Islet of Langerhans (tissue), 1 donor: Measurements from ENCODE around the gene EXT2.

Experiments used
- FAIRE-seq: peaks from one replicate; lab custom pipeline; 2011; peaks lifted over from hg19 to GRCh38; lab: Jason Lieb, UNC

EXT2 gene

DNA sequence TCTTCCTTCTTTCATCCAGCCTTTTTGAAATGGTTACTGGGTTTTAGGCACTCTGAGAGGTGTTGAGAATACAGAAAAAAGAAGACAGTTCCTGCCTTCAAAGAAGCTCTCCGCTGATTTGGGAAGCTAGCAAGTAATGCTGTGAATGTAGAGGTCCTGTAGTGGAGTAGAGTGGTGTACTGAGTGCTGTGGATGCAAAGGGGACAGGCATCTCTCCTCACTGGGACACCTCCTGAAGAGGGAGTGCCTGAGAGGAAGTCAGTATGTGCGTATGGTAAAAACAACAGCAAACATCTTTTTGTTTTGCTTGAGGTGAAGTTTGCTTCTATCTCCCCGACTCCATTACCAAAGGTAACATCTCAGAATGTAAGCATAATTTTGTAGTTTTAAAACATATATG lies 77.5 kb downstream of the EXT2 start:
- FAIRE-seq, result no peak

DNA sequence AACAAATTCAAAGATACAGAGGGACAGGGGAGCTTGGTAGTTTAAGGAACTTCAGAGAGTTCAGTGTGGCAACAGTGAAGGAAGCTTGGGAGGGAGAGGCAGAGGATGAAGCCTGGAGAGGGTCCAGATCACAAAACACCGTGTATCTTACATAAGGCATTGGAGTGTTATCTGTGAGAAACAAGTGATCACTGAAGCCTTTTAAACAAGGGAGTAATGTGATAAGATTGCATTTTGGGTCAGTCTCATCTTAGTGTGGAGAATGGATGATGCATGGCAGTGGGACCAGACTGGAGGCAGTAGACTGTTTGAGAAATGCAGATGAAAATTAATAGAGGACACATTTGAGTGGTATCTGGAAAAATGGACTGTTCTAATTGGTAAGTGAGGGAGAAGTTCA lies 79.4 kb downstream of the EXT2 start:
- FAIRE-seq, result no peak

DNA sequence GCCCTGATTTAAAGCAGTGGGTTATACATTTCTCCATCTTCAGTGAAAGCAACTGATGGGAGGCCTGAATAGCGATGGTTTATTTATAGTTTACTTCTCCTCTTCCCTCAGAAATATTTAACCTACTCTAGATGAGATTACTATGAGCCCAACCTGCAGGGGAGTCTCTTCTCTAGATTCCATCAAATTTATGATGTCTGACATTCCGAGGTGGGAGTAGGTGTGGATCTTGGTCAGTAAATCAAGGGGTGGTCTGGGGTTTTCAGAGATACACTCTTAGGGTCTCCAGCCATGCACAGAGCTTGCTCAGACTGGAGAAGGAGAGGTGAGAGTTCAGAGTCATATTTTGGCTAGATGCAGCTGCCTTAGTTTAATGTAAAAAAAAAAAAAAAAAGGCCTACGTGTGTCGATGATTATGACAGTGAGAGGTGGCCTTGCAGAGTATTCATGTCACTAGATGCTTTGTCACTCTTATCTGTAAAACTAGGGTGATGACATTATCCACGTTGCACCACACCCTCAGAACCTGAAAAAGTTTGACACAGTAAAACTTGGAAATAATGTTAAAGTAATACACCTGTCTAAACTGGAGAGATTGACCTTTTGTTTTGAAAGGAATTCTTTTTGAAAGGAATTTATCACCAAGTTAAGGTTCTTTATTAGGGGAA lies 81.2 kb downstream of the EXT2 start:
- FAIRE-seq, result no peak

DNA sequence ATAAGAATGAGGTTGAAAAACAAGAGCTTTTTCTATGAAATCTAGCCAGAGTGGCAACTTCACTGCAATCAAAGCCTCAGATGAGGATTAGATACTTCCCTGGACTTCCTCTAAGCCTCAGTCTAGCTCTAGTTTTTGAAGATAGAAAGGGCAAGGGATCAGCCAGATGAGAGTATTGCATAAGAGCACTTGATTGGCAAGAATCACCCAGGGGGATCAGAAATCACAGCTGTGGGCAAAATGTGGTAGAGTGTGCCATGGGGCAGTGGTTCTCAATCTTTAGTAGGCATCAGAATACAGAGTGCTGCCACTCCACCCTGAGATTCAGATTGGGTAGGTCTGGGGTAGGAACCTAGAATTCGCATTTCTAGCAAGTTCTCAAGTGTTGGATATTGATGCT lies 82.4 kb downstream of the EXT2 start:
- no peak for FAIRE-seq

DNA sequence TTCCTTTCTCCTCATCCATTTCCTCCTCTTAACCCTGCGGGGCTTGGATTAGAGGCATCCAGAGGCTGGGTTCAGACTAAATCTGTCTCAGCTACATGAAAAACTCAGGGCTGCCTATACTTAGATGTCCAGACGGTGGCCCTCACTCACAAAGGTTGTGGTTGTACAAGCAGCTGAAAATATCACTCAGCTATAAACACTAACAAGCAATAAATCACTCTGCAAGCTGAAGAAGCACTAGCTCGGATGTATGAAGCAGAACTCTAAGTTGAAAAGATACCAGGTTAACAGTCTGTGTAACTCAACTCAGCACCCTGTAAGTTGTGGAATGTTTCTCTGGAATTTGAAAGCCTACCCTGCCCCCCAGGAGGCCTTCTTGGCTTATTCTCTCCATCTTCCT lies 82.9 kb downstream of the EXT2 start:
- no peak for FAIRE-seq

DNA sequence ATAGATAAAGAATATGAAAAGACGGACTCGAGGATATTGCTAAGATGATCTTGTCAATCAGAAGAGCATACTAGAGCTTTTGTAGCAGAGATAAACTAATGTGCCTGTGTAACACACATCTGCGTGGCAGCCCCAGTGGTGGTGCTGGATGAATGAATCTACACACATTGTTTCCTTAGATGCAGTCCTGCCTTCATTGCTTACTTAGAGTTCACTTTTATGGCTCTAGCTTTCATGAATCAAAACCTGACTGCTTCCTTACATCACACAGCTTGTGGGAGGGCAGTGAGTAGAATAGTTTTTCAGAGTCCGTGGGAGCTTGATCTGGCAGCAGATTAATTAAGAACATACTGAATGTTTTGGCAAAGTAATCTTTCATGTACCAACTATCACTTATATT lies 83.7 kb downstream of the EXT2 start:
- no peak for FAIRE-seq

DNA sequence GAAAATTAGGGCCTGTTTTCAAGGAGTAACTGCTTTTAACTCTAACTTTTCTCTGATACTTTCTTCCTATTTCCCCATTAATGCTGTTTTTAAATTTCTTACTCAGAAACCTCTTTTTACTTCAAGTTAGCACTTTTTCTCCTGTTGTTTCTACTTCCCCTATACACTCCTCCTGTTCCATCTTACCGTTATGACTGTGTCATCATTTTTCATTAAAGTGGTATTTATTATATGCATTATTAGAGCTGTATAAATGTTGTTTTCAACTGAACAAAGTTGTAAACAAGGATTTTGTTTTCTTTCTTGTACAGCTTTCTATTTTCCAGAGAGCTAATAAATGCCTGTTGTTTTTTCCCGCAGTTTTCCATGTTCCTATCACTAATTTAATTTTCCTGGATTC lies 84.6 kb downstream of the EXT2 start:
- FAIRE-seq, result no peak

DNA sequence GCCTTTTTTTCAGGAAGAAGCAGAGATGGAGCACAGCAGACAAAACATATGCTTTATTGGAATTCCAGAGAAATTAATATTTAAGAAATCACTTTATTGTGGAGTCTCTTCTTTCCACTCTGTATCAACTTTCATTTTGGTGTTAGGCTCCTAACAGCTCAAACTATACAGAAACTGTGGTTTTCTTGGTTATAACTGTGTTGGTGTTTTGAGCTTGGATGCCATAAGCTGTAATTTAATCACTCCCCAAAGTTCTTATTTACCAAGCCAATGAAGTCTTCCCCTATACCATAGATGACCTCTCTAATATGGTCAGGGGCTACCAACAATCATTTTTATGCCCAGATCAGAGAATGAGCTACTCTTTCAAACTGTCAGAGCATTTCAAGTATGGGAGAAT lies 90.0 kb downstream of the EXT2 start:
- no peak for FAIRE-seq

DNA sequence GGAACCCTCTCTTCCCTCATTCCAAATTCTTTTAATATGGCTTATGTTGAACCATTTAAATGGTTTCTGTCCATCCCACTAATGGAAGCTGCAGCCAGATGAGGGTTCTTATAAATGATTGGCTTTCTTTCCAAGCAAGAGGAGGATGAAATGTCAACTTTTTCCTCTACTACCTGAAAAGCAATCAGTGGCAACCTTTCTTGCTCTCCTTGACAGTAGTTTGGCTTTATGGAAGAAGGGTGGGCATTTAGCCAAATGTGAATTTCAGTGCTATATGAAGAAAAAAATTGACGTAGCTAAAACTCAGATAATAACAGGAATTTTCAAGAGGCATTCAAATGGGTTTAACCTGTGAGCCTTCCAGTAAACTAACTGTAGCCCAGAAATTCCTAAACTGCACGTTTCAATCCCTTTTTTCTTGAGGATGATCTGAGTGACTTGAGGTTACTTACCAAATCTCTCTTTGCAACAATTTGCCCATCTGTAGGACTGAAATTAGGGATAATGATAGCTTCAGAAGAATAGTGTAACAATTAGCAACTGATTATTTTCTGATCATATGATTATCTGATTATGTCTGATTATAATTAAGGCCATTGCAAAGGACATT lies 90.9 kb downstream of the EXT2 start:
- FAIRE-seq, result no peak

DNA sequence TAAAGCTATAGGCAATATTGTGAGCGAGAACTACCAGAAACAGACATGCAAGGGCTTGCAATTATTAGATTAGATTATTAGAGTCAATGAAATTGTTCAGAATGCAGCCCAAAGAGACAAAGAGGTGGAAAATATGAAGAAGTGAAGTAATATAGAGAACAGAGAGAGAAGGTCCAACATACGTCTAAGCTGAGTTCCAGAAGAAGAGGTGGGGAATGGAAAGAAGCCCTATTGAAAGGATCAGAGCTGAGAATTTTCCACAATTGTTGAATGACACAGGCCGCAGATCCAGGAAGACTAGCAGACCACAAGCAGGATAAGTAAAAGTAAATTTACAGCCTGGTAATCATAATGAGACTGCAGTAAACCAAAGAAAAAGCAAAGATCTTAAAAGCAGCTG lies 93.2 kb downstream of the EXT2 start:
- no peak for FAIRE-seq

DNA sequence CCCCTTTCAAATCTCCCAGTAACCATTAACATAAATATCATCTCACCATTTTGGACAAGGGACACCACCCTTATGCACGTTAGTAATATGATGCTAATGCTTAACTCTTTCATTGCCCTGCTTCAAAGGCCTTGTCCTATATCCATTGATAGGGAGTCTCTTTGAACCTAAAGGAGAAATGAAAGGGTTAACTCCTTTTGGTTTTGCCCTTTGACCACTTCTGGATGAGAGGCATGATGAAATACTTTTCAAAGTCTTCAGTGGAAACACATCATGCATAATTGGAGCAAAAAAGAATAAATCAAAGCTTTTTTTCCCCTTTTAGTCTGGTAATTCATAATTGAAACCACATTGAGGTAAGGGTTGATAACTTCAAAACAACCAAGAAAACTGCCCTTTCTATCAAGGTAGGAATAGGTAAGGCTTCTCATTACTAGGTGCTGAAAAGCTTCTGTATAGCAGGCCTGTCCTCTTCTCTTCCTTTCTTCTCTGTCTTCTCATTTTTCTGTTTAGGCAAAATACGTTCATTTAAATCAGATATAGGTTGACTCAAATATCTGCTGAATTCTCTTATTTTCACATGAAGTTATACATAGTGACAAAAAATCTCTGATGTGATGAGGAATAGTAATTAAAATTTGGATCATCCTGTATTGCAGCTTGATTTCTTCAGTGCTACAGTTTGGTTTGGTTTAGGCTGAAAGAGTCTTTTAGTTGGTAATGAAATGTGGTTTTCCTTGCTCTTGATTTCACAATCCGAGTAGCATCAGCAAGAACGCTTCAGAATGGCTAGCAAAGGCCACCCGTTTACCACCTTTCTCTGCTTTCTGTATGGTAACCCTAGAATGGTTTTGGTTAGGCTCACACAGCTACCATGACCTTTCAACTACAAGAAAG lies 94.8 kb downstream of the EXT2 start:
- no peak for FAIRE-seq

DNA sequence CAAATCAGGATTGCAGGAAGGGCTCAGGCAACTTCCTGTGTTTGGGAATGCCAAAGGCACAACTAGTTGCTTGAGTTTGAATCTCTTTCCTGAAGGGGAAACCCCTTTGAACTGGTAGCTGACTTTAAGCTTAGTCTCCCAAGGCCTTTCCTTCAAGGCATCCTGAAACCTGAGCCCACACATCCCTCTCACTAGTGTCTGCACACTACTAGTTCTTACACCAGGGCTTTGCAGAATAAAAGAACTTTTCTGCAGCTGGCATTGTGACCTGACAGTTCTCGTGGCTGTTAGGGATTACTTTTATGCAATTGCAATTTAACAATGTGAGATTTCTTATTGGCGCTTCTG lies 95.4 kb downstream of the EXT2 start:
- FAIRE-seq, result no peak

DNA sequence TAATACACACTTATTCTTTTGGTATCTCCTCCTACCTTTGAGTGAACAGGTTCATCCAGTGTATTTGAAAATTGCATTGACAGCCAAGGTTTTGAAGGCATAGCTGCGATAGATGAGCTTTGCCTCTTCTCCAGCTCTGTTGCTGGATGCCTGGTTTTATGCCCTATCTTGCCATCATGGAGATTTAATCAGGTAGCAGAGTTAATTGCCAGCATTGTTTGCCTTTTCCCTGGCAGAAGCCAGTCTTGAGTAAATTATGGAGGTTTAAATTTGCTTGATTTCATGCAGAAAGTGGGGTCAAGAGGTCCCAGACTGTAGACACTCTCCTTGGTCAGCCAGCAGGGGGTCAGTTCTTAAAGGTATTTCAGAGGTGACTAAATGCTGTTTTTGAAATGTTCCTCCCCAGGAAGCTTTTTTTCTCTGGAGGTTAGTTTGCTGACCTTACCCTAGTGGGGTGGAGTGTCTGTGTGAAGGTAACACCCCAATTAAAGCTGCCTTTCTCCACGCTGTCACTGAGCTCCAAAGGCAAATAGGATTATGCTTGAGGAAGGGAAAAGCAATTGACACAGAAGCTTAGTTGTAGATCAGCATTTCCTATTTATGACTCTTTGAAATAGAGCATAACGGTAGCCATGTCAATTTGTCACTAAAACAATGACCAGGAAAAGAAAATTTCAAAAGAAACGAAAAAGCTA lies 96.0 kb downstream of the EXT2 start:
- no peak for FAIRE-seq

DNA sequence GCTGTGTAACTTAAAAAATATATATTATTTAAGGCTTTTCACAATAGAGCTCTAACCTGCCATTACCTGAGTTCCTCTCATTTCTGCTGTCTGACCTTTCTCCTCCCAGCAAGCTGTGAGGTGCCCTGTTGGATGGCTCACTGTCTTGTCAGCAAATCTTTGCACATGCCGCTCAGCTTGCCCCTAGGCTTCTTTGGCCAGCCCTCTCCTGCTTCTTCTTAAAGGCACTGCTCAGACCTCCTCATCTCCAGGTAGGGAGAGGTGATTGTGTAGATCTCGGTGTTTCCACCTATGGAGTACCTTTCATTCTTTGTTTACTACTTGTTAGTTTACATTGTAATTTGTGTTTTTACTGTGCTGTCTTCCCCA lies 96.5 kb downstream of the EXT2 start:
- FAIRE-seq, result no peak

DNA sequence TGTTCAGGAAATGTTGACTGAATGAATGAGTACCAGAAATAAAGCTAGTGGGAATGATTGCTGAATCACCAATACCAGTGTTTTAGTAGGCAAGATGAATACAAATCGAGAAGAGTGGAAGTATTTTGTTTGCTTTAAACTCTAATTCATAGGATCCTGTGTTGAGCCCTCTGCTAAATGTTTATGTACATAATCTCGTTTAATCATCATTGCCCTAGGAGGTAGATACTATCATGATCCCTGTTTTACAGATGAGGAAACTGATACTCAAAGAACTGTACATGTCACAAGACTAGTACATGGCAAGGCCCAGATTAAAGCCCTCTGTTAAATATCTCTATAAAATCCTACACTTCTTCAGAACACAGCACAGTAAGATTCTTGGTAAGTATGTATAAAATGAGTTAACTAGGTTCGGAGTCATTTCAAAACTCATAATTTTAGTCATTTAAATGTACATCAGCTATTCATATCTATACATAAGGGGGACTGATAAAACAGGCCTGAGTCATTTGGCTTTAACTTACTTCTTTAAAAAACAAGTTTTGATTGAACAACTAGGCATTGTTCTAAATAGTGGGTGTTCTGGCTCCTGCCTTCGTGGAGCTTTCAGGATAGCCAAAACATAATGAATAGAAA lies 97.1 kb downstream of the EXT2 start:
- FAIRE-seq, result no peak

DNA sequence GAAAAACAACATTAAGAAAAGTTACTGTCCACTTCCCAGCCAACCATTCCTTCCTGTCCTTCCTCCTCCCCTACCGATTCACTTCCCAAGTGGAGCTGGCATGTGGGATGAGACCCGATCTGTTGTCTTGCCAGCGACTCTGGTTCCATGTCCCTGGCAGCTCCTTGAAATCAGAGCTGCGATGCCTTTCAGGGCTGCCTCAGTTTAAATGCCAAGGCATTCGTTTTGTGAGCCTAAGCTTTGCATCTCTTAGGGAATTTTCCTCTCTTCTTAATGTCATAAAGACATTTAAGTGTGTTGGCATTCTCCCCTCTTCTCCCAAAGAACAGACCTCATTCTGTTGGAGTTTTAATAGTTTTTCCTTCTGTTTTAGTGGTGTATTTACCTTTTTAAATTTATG lies 98.4 kb downstream of the EXT2 start:
- FAIRE-seq, result no peak

DNA sequence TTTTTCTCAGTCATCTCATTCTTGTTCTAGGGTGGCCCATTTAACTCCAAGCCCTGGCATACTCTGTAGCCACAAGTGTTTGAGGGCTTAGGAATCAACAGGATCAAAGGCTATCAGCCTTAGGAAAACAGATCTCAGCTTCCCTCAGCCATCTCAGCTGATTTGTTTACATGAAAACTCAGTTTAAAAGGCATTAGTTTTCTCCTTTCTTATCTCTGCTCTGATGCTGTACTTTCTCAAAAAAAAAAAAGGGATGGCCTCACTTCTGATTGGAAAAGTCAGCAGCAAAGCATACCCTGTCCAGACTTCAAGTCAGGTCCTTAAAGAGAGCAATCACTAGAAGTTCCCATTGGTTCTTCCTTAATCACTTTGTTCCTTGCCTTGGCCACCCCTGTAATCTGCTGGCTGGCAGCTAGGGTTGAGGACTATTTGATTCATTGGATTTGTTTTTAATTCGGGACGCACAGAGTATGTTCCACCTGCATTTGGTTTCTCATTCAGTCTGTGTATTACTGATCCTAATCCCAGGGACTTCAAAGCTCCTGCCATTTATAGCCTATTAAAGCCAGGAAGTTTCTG lies 102.8 kb downstream of the EXT2 start:
- FAIRE-seq, result no peak

DNA sequence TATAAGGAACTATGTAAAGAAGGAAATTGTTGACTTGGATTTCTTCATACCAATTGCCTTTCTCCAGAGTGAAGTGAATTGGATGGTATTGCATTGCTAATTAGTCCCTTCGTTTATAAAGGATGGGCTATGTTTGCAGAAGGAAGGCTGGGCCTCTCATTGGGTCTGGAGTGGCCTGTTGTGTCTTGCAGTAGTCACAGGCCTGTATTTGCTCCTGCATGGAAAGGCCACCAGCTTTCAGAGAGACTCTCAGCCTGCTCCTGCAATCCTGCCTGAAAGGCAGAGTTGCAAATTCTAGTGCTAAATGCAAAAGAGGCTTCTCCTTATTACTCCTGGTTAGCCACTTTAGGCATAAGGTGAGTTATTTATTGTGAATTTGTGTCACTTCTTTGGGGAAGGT lies 103.8 kb downstream of the EXT2 start:
- FAIRE-seq, result no peak

DNA sequence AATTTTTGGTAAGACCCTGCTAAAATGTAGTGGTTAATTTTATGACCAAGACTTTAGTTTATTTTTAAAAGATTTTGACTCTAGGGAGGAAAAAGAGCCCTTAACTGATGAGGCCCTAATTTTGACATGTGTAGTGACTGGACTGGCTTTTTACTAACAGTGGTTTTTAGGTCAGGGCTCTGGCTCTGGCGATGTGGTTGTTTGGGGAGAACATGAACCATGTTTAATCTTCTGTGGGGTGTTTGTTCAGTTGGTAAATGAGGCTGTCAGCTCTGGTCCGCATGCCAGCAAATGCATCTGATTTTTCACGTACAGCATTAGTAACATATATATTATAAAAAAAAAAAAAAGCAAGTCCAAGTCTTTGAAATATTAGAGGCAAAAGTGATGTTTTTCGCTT lies 104.3 kb downstream of the EXT2 start:
- FAIRE-seq, result no peak

DNA sequence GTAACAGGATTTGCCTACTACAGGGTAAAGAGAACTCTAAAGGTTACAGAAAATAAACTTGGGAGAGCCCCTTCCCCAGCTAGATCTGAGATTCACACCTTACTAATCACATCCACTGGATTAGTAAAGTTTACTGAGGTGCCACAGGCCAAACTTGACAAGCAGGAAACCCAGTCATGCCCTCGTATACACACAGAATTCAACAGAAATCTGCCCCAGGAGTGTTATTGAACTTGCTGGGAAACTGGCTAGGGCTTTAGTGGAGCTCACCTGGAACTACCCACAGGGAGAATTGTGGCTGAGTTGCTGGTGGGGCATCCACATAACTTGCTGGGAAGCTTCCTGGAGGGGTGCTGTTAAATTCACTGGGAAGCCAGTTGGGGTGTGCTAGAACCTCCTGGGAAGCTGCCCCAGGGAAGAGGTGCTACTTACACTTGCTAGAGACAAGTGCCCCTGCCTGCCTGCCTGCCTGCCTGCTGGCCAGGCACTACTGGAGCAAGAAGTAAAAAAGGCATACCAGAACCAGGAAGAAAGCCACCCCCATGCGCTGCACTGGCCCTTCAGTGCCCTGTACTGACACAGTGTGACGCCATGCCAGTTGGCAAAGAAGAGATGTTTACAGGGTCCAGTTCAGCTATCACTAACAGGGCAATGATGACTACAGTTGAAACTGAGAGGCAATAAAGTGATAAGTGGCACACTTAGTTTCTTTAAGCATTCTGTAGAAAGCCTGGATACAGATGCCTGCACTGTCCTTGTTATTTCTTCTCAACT lies 108.0 kb downstream of the EXT2 start:
- FAIRE-seq, result no peak

DNA sequence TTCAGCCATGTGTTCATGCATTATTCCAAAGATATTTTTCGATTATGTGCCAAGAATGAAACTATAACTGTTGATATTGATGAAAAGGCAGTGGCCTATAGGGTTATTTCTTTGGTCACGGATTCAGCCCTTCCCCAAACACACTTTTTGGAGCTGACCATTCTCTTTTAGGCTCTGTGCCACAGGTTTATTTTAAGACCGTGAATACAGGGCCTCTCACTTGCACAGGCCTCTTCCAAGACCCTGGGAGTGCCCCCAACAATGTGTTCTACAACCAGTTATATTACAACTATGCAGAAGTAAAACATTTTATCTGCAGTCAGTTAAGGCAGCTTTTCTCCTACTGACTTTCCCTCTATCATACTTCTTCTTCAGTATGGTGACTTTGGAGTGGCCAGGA lies 109.9 kb downstream of the EXT2 start:
- no peak for FAIRE-seq

DNA sequence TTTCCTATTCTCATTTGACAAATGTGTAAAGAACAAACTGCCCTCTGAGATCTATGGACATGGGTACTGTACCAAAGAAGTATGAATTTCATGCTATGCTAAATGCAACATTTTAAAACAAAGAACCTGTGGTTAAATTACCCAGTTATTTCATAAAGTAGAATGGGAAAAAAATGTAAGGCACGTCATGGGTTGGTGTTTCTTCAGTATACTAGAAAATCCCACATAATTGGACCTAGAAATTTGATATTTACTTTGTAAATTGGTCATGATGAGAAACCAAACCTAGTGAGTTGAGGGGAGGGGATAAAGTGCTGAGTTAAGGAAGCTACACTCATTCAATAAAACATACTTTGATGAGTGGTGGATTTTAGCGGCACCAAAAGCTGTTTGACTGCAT lies 110.4 kb downstream of the EXT2 start:
- FAIRE-seq, result no peak
